H1 (cell line): ENCODE data around the gene FADD. TPM values are rescaled to one million over a fixed set of nuclear protein-coding genes. Genes with fewer than 3 reads are reported as not detected.

Experiments used
- BACH1 ChIP-seq: IDR thresholded peaks from 2 replicates; pipeline ENCODE4 v1.6.1; 2012; ENCODE audit warnings: low read length, improper control_type of control experiment
- BRCA1 ChIP-seq: IDR thresholded peaks from 2 replicates; pipeline ENCODE4 v1.6.1; 2012; ENCODE audit warnings: low read depth, low read length, improper control_type of control experiment
- CHD7 ChIP-seq: fragments of 300-600 bp; sonication (generic); IDR thresholded peaks from 2 replicates; pipeline ENCODE4 v1.7.1; 2012; ENCODE audit warnings: low read length, moderate library complexity, mild to moderate bottlenecking, inconsistent platforms; ENCODE audit not compliant: insufficient replicate concordance
- EP300 ChIP-seq, 2 experiments: IDR thresholded peaks; 1 replicate in 1 of 2; 2 replicates in 1 of 2; pipeline ENCODE4 v1.6.1; 2011 to 2012; ENCODE audit warnings: low read depth in 2 of 2, low read length in 2 of 2, mild to moderate bottlenecking in 2 of 2, borderline replicate concordance in 1 of 2, inconsistent platforms in 1 of 2, moderate library complexity in 1 of 2
- FOSL1 ChIP-seq: IDR thresholded peaks from 2 replicates; pipeline ENCODE4 v1.6.1; 2011; ENCODE audit warnings: mild to moderate bottlenecking, low read depth, low read length, moderate library complexity; ENCODE audit not compliant: insufficient read depth
- HDAC2 ChIP-seq, 2 experiments: fragments of 300-600 bp in 1 of 2; sonication (generic) in 1 of 2; IDR thresholded peaks; 2 replicates each; pipeline ENCODE4 v1.6.1; 2011 to 2012; ENCODE audit warnings: low read depth in 2 of 2, low read length in 2 of 2, mild to moderate bottlenecking in 2 of 2, moderate library complexity in 2 of 2, borderline replicate concordance in 1 of 2, inconsistent platforms in 1 of 2
- JUND ChIP-seq: IDR thresholded peaks from 2 replicates; pipeline ENCODE4 v1.6.1; 2011; ENCODE audit warnings: mild to moderate bottlenecking, improper control_type of control experiment, low read length
- PHF8 ChIP-seq: fragments of 200-600 bp; sonication (generic); conservative IDR thresholded peaks from 2 replicates; pipeline ENCODE4 v1.7.1; 2012; ENCODE audit warnings: low read depth, mild to moderate bottlenecking, inconsistent platforms, low read length, moderate library complexity
- SAP30 ChIP-seq: fragments of 300-600 bp; sonication (generic); IDR thresholded peaks from 2 replicates; pipeline ENCODE4 v1.7.1; 2012; ENCODE audit warnings: low read length, moderate library complexity, mild to moderate bottlenecking, inconsistent platforms; ENCODE audit not compliant: insufficient read depth, insufficient replicate concordance
- SIX5 ChIP-seq: IDR thresholded peaks from 2 replicates; pipeline ENCODE4 v1.6.1; 2011; ENCODE audit warnings: mild to moderate bottlenecking, low read depth, low read length
- TCF12 ChIP-seq: IDR thresholded peaks from 2 replicates; pipeline ENCODE4 v1.6.1; 2011; ENCODE audit warnings: low read depth, mild to moderate bottlenecking, low read length
- YY1 ChIP-seq: IDR thresholded peaks from 2 replicates; pipeline ENCODE4 v1.6.1; 2011; ENCODE audit warnings: low read depth, mild to moderate bottlenecking, low read length
- polyA plus RNA-seq, 7 experiments: library from polyadenylated mRNA; depleted of rRNA in 3 of 7; stranded (reverse) in 5 of 7; unstranded in 2 of 7; fragments of >200 nt in 5 of 7; fragments of 200-250 nt in 2 of 7; gene quantifications; 1 replicate in 5 of 7; 2 replicates in 1 of 7; 4 replicates in 1 of 7; pipeline versions ENCODE4 v1.2.1 to v1.2.3, GENCODE V29; 2011 to 2013; ENCODE audit warnings: missing spikeins in 2 of 7, mixed read lengths in 2 of 7
- total RNA-seq: library from RNA; stranded (reverse); fragmentation: NEBNext Ultra II Directional; extraction: Animal tissue kit (Norgen Biotek cat#: 25700); gene quantifications from 2 replicates; pipeline ENCODE4 v1.2.1, GENCODE V29; 2021

Gene FADD
- total and polyA plus RNA-seq, 2 of the 8 experiments (the other 6 are each of a cell fraction or from before 2014, with no cell fraction given), result 29.0 to 43.9 TPM

DNA sequence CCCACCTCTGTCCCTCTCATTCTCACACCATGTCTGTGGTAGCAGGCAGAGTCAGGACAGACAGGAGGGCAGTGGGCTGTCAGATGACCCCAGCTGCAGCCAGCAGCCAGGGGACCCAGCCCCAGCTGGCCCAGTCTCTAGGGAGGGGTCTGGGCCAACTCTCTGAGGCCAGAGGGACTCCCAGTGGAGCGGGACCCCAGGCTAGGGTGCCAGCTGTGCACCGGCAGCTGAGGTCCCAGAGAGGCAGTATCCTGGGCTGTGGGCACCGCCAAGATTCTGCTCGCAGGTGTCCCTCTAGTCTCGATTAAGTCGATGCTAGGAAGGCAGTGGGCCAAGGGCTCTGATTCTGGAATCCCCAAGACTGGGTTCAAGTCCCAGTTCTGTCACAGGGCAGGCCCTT lies 16.7 kb upstream of the FADD start (continued):
- TF ChIP-seq CHD7 (no peak), BACH1 (no peak), PHF8 (no peak), EP300 (IDR thresholded peaks at IDR 0.05; ENCODE audit: borderline replicate concordance in 1 of 2, low read depth in 2 of 2, low read length in 2 of 2) (no peak), SAP30 (no peak), YY1 (no peak), HDAC2 (IDR thresholded peaks at IDR 0.05; ENCODE audit: borderline replicate concordance in 1 of 2, low read depth in 2 of 2, low read length in 2 of 2) (no peak), FOSL1 (no peak), TCF12 (no peak), SIX5 (no peak), JUND (no peak), BRCA1 (no peak)
